Sigmoid colon (tissue), 4 donors: ENCODE results near the gene HLA-DQA1.

Experiments used
- CTCF ChIP-seq, 4 experiments: fragments of 450-650 bp in 3 of 4; fragments of 200-600 bp in 1 of 4; IDR thresholded peaks; one replicate each; pipeline ENCODE4 v1.5.1; 2016 to 2019; ENCODE audit warnings: antibody characterized with exemption in 4 of 4, mild to moderate bottlenecking in 3 of 4, moderate library complexity in 2 of 4
- POLR2AphosphoS5 ChIP-seq, 4 donors: sonication (generic); formaldehyde crosslinking; IDR thresholded peaks; one replicate each; pipeline ENCODE4 v1.6.1; 2017; ENCODE audit warnings: antibody characterized with exemption in 4 of 4

- TF ChIP-seq CTCF (IDR thresholded peaks at IDR 0.05): no peak
- no peak for TF ChIP-seq POLR2AphosphoS5 (IDR thresholded peaks at IDR 0.05)
These were observed 25.6 kb downstream of the HLA-DQA1 start for GRCh38 chr6:32662836-32663235.
